Endothelial cell of umbilical vein (primary cell): ENCODE measurements around the gene KCNN3.

Experiments
- EZH2 ChIP-seq: IDR thresholded peaks from 2 replicates; pipeline ENCODE4 v1.6.1; 2012; ENCODE audit warnings: borderline replicate concordance, low read depth, mild to moderate bottlenecking, moderate library complexity, low read length, inconsistent platforms; ENCODE audit not compliant: severe bottlenecking
- TF ChIP-seq, protein P1 (sequence below), 2 donors: IDR thresholded peaks; 1 replicate in 1 of 2; 2 replicates in 1 of 2; pipeline ENCODE4 v1.5.1; 2011; ENCODE audit warnings: low read length in 2 of 2, mild to moderate bottlenecking in 2 of 2, moderate library complexity in 2 of 2, control low read depth in 1 of 2, inconsistent platforms in 1 of 2, low read depth in 1 of 2; ENCODE audit not compliant: insufficient read depth in 1 of 2; ENCODE audit errors: extremely low read depth in 1 of 2
- TF ChIP-seq, protein P2 (sequence below): IDR thresholded peaks from 2 replicates; pipeline ENCODE4 v1.6.1; 2011; ENCODE audit not compliant: insufficient read depth, insufficient read length

DNA sequence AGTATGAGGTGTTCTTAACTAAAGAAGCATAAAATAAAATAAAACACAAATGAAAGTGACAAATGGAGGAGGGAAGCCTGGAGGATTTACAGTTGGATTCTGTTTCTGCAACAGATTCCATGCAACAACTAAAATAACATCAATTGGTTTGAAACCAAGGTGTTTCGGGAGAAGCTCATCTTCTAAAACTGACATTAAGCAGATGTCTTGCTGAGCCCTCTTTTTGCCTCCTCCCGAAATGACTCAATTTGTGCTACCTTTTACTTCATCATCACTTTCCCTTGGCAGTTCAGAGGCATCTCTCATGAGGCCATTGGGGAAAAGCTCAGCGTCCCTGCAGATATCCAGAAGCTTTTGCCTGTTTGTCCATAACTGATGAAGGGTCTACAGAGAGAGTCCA is 140.5 kb downstream of the KCNN3 start:
- no peak for TF ChIP-seq EZH2
- TF ChIP-seq, protein P1, sequence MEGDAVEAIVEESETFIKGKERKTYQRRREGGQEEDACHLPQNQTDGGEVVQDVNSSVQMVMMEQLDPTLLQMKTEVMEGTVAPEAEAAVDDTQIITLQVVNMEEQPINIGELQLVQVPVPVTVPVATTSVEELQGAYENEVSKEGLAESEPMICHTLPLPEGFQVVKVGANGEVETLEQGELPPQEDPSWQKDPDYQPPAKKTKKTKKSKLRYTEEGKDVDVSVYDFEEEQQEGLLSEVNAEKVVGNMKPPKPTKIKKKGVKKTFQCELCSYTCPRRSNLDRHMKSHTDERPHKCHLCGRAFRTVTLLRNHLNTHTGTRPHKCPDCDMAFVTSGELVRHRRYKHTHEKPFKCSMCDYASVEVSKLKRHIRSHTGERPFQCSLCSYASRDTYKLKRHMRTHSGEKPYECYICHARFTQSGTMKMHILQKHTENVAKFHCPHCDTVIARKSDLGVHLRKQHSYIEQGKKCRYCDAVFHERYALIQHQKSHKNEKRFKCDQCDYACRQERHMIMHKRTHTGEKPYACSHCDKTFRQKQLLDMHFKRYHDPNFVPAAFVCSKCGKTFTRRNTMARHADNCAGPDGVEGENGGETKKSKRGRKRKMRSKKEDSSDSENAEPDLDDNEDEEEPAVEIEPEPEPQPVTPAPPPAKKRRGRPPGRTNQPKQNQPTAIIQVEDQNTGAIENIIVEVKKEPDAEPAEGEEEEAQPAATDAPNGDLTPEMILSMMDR (IDR thresholded peaks at IDR 0.05; ENCODE audit: extremely low read depth in 1 of 2, insufficient read depth in 1 of 2, low read depth in 1 of 2, low read length in 2 of 2) = no peak
- TF ChIP-seq, protein P2, sequence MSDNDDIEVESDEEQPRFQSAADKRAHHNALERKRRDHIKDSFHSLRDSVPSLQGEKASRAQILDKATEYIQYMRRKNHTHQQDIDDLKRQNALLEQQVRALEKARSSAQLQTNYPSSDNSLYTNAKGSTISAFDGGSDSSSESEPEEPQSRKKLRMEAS = no peak
